ENCODE results near the gene BCL11A. TPM values are rescaled to one million over a fixed set of nuclear protein-coding genes. Genes with fewer than 3 reads are reported as not detected.

BCL11A gene
- polyA plus RNA-seq, 1 donor from 2014 or later, result 44.0 TPM

DNA sequence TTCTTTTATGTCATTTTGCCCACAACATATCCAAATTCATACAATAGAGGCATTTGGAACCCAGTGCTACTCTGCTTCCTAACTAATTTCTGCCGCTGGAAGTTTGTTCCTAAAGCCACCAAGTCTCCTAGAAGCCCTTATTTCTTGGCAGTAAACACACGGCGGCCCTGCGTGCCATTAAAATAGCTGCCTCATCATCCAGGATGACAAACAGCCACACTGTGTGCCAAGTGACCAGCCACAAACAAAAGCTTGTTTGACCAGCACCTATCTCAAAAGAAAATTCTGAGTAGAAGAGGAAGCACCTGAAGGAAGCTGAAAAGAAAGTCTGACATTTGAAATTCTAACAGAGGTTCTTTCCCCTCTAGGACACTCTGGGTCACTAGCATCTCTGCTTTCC lies 64.2 kb downstream of the BCL11A start:
- Histone ChIP-seq H3K27me3 (ENCODE audit: insufficient read depth, low read depth, low read length) (no peaks in the 10 kb centered on the region), H3K4me2 (ENCODE audit: low read length) (no peak overlapping the region), H3K9me3 (ENCODE audit: low read length) (no peaks in the 10 kb centered on the region), H3K27ac (ENCODE audit: low read length) (no peak overlapping the region), H3K79me2 (replicated peaks; ENCODE audit: insufficient read depth, low read length) (peaks cover 67% of the 10 kb centered on the region), H3K36me3 (ENCODE audit: insufficient read depth, low read length) (peaks cover 4% of the 10 kb centered on the region), H3F3A (ENCODE audit: insufficient read depth, low read length, poor library complexity, severe bottlenecking) (no peaks in the 10 kb centered on the region), H3K9me2 (ENCODE audit: insufficient read depth, low read length) (no peaks in the 10 kb centered on the region), H3K4me3 (ENCODE audit: low read length) (no peak overlapping the region), H2AFZ (ENCODE audit: low read depth, low read length) (no peak overlapping the region), H4K20me1 (ENCODE audit: insufficient read depth) (peaks cover 5% of the 10 kb centered on the region), H3K9ac (ENCODE audit: low read length) (no peak overlapping the region)
- TF ChIP-seq EZH2 (IDR thresholded peaks at IDR 0.05; ENCODE audit: borderline replicate concordance, insufficient read depth, low read length, poor library complexity, severe bottlenecking), result no peak
- TF ChIP-seq TAF1 (IDR thresholded peaks at IDR 0.05; ENCODE audit: low read depth), result no peak
- no peak for TF ChIP-seq MXI1 (conservative IDR thresholded peaks at IDR 0.05; ENCODE audit: poor library complexity, severe bottlenecking)
- no peak for TF ChIP-seq POLR2AphosphoS5 (IDR thresholded peaks at IDR 0.05)
- TF ChIP-seq CTCF (IDR thresholded peaks at IDR 0.05; ENCODE audit: poor library complexity, severe bottlenecking), result no peak
- no peak for TF ChIP-seq EP300 (conservative IDR thresholded peaks at IDR 0.05; ENCODE audit: poor library complexity, severe bottlenecking)
- TF ChIP-seq RAD21 (conservative IDR thresholded peaks at IDR 0.05), result no peak
- no peak for TF ChIP-seq SMC3 (conservative IDR thresholded peaks at IDR 0.05; ENCODE audit: poor library complexity)
- TF ChIP-seq, protein P1, sequence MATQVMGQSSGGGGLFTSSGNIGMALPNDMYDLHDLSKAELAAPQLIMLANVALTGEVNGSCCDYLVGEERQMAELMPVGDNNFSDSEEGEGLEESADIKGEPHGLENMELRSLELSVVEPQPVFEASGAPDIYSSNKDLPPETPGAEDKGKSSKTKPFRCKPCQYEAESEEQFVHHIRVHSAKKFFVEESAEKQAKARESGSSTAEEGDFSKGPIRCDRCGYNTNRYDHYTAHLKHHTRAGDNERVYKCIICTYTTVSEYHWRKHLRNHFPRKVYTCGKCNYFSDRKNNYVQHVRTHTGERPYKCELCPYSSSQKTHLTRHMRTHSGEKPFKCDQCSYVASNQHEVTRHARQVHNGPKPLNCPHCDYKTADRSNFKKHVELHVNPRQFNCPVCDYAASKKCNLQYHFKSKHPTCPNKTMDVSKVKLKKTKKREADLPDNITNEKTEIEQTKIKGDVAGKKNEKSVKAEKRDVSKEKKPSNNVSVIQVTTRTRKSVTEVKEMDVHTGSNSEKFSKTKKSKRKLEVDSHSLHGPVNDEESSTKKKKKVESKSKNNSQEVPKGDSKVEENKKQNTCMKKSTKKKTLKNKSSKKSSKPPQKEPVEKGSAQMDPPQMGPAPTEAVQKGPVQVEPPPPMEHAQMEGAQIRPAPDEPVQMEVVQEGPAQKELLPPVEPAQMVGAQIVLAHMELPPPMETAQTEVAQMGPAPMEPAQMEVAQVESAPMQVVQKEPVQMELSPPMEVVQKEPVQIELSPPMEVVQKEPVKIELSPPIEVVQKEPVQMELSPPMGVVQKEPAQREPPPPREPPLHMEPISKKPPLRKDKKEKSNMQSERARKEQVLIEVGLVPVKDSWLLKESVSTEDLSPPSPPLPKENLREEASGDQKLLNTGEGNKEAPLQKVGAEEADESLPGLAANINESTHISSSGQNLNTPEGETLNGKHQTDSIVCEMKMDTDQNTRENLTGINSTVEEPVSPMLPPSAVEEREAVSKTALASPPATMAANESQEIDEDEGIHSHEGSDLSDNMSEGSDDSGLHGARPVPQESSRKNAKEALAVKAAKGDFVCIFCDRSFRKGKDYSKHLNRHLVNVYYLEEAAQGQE (IDR thresholded peaks at IDR 0.05; ENCODE audit: borderline replicate concordance), result no peak

GRCh38 chr2:60488291-60488690 lies 65.2 kb downstream of the BCL11A start:
- H3K9me3 ChIP-seq (ENCODE audit: low read length), result no peaks in the 10 kb centered on the region
- no peak overlapping the region for H3K9ac ChIP-seq (ENCODE audit: low read length)
- H4K20me1 ChIP-seq (ENCODE audit: insufficient read depth), result peaks cover 5% of the 10 kb centered on the region
- no peak overlapping the region for H3K27ac ChIP-seq (ENCODE audit: low read length)
- H3K79me2 ChIP-seq (replicated peaks; ENCODE audit: insufficient read depth, low read length), result peaks cover 67% of the 10 kb centered on the region
- H3K27me3 ChIP-seq (ENCODE audit: insufficient read depth, low read depth, low read length), result no peaks in the 10 kb centered on the region
- no peaks in the 10 kb centered on the region for H3F3A ChIP-seq (ENCODE audit: insufficient read depth, low read length, poor library complexity, severe bottlenecking)
- no peak overlapping the region for H2AFZ ChIP-seq (ENCODE audit: low read depth, low read length)
- H3K4me2 ChIP-seq (ENCODE audit: low read length), result no peak overlapping the region
- H3K4me3 ChIP-seq (ENCODE audit: low read length), result no peak overlapping the region
- H3K9me2 ChIP-seq (ENCODE audit: insufficient read depth, low read length), result no peaks in the 10 kb centered on the region
- peaks cover 4% of the 10 kb centered on the region for H3K36me3 ChIP-seq (ENCODE audit: insufficient read depth, low read length)
- TF ChIP-seq EZH2 (IDR thresholded peaks at IDR 0.05; ENCODE audit: borderline replicate concordance, insufficient read depth, low read length, poor library complexity, severe bottlenecking) (no peak), CTCF (IDR thresholded peaks at IDR 0.05; ENCODE audit: poor library complexity, severe bottlenecking) (no peak), MXI1 (conservative IDR thresholded peaks at IDR 0.05; ENCODE audit: poor library complexity, severe bottlenecking) (no peak), SMC3 (conservative IDR thresholded peaks at IDR 0.05; ENCODE audit: poor library complexity) (no peak), EP300 (conservative IDR thresholded peaks at IDR 0.05; ENCODE audit: poor library complexity, severe bottlenecking) (no peak), TAF1 (IDR thresholded peaks at IDR 0.05; ENCODE audit: low read depth) (no peak), RAD21 (conservative IDR thresholded peaks at IDR 0.05) (no peak), POLR2AphosphoS5 (IDR thresholded peaks at IDR 0.05) (no peak)
- TF ChIP-seq, protein P1 (IDR thresholded peaks at IDR 0.05; ENCODE audit: borderline replicate concordance), result no peak
